Fibroblast of lung (primary cell): ENCODE data around the gene SNORC. TPM values are rescaled to one million over a fixed set of nuclear protein-coding genes. Genes with fewer than 3 reads are reported as not detected.

Experiments
- DNase-seq, 2 donors: peaks; one replicate each; pipeline versions ENCODE4 v3.0.0 to v3.0.0-alpha.2; 2010; ENCODE audit warnings: low read depth in 2 of 2
- H2AFZ ChIP-seq: 2 replicates; pipeline ENCODE4 v1.5.1; 2012; ENCODE audit warnings: low read length, control low read depth, inconsistent platforms
- H3K27ac ChIP-seq: 2 replicates; pipeline ENCODE4 v1.5.1; 2011; ENCODE audit warnings: low read length, control low read depth; ENCODE audit not compliant: insufficient read depth
- H3K27me3 ChIP-seq: 2 replicates; pipeline ENCODE4 v1.5.1; 2011; ENCODE audit warnings: mild to moderate bottlenecking, low read length; ENCODE audit not compliant: control insufficient read depth, insufficient read depth
- H3K36me3 ChIP-seq: 2 replicates; pipeline ENCODE4 v1.5.1; 2011; ENCODE audit warnings: low read length; ENCODE audit not compliant: control insufficient read depth, insufficient read depth
- H3K4me1 ChIP-seq: 2 replicates; pipeline ENCODE4 v1.5.1; 2011; ENCODE audit warnings: low read length; ENCODE audit not compliant: control insufficient read depth, insufficient read depth; ENCODE audit errors: extremely low read depth
- H3K4me2 ChIP-seq: 2 replicates; pipeline ENCODE4 v1.5.1; 2011; ENCODE audit warnings: low read length, control low read depth; ENCODE audit not compliant: insufficient read depth; ENCODE audit errors: extremely low read depth
- H3K4me3 ChIP-seq, 4 experiments: fragments of 200-600 bp in 1 of 4; sonication (generic) in 1 of 4; replicated peaks in 1 of 4; 2 replicates each; pipeline ENCODE4 v1.5.1; 2011 to 2016; ENCODE audit warnings: low read length in 4 of 4, low read depth in 3 of 4, mild to moderate bottlenecking in 3 of 4, control low read depth in 2 of 4, inconsistent platforms in 1 of 4, mixed read lengths in 1 of 4; ENCODE audit not compliant: insufficient read depth in 1 of 4; ENCODE audit errors: control extremely low read depth in 1 of 4
- H3K79me2 ChIP-seq: 2 replicates; pipeline ENCODE4 v1.5.1; 2012; ENCODE audit warnings: mild to moderate bottlenecking, low read length, inconsistent platforms; ENCODE audit not compliant: control insufficient read depth, insufficient read depth
- H3K9ac ChIP-seq: 2 replicates; pipeline ENCODE4 v1.5.1; 2011; ENCODE audit warnings: mild to moderate bottlenecking, low read length, control low read depth; ENCODE audit not compliant: insufficient read depth
- H3K9me3 ChIP-seq: 2 replicates; pipeline ENCODE4 v1.5.1; 2012; ENCODE audit warnings: low read depth, low read length; ENCODE audit not compliant: control insufficient read depth, insufficient read depth
- H4K20me1 ChIP-seq: 2 replicates; pipeline ENCODE4 v1.5.1; 2011; ENCODE audit warnings: low read length; ENCODE audit not compliant: control insufficient read depth, insufficient read depth; ENCODE audit errors: extremely low read depth
- EZH2 ChIP-seq: IDR thresholded peaks from 2 replicates; pipeline ENCODE4 v1.5.1; 2012; ENCODE audit warnings: low read length, control low read depth, mild to moderate bottlenecking; ENCODE audit errors: missing control alignments
- polyA plus RNA-seq, 2 donors: library from polyadenylated mRNA; depleted of rRNA in 1 of 2; stranded (reverse) in 1 of 2; unstranded in 1 of 2; fragments of >200 nt; gene quantifications; 2 replicates each; pipeline ENCODE4 v1.2.1, GENCODE V29; 2011 to 2012; ENCODE audit warnings: missing spikeins in 1 of 2
- total RNA-seq: library from RNA; depleted of rRNA; stranded (reverse); fragments of >200 nt; gene quantifications from 2 replicates; pipeline ENCODE4 v1.2.1, GENCODE V29; 2014
- TF ChIP-seq, protein P1 (sequence below), 2 donors: IDR thresholded peaks in 1 of 2; conservative IDR thresholded peaks in 1 of 2; 1 replicate in 1 of 2; 2 replicates in 1 of 2; pipeline ENCODE4 v1.5.1; 2011 to 2012; ENCODE audit warnings: low read length in 2 of 2, control low read depth in 1 of 2, inconsistent platforms in 1 of 2, low read depth in 1 of 2, mild to moderate bottlenecking in 1 of 2

Gene SNORC
- total and polyA plus RNA-seq, 2 donors (not counting 1 experiment from before 2014, with no cell fraction given): 0.14 to 0.83 TPM

- no peaks in the 10 kb centered on the region for H3K79me2 ChIP-seq
- no peaks in the 10 kb centered on the region for H3K9me3 ChIP-seq
- no peaks in the 10 kb centered on the region for H4K20me1 ChIP-seq
- no peak for DNase-seq
- H2AFZ ChIP-seq: no peak overlapping the region
- no peak overlapping the region for H3K27ac ChIP-seq
- no peaks in the 10 kb centered on the region for H3K4me1 ChIP-seq
- no peaks in the 10 kb centered on the region for H3K36me3 ChIP-seq
- no peaks in the 10 kb centered on the region for H3K27me3 ChIP-seq
- TF ChIP-seq, protein P1, sequence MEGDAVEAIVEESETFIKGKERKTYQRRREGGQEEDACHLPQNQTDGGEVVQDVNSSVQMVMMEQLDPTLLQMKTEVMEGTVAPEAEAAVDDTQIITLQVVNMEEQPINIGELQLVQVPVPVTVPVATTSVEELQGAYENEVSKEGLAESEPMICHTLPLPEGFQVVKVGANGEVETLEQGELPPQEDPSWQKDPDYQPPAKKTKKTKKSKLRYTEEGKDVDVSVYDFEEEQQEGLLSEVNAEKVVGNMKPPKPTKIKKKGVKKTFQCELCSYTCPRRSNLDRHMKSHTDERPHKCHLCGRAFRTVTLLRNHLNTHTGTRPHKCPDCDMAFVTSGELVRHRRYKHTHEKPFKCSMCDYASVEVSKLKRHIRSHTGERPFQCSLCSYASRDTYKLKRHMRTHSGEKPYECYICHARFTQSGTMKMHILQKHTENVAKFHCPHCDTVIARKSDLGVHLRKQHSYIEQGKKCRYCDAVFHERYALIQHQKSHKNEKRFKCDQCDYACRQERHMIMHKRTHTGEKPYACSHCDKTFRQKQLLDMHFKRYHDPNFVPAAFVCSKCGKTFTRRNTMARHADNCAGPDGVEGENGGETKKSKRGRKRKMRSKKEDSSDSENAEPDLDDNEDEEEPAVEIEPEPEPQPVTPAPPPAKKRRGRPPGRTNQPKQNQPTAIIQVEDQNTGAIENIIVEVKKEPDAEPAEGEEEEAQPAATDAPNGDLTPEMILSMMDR (conservative IDR thresholded peaks at IDR 0.05 in 1 of 2, IDR thresholded peaks at IDR 0.05 in 1 of 2; ENCODE audit: low read depth in 1 of 2, low read length in 2 of 2): no peak
- TF ChIP-seq EZH2: no peak
- no peak overlapping the region for H3K4me3 ChIP-seq
- no peak overlapping the region for H3K4me2 ChIP-seq
- no peak overlapping the region for H3K9ac ChIP-seq
Measured at GRCh38 chr2:232871835-232872736, 2.0 kb downstream of the SNORC start.

- Histone ChIP-seq H3K27ac (no peak overlapping the region), H3K9me3 (no peaks in the 10 kb centered on the region), H3K9ac (no peak overlapping the region), H3K27me3 (no peaks in the 10 kb centered on the region), H2AFZ (no peak overlapping the region), H3K36me3 (no peaks in the 10 kb centered on the region), H3K4me1 (no peaks in the 10 kb centered on the region), H3K4me2 (no peak overlapping the region), H4K20me1 (no peaks in the 10 kb centered on the region), H3K79me2 (no peaks in the 10 kb centered on the region), H3K4me3 (no peak overlapping the region)
- no peak for DNase-seq
- no peak for TF ChIP-seq EZH2
- TF ChIP-seq, protein P1 (conservative IDR thresholded peaks at IDR 0.05 in 1 of 2, IDR thresholded peaks at IDR 0.05 in 1 of 2; ENCODE audit: low read depth in 1 of 2, low read length in 2 of 2): no peak
Measured at GRCh38 chr2:232872826-232873225, 2.8 kb downstream of the SNORC start.

- no peak overlapping the region for H3K4me3 ChIP-seq
- H3K79me2 ChIP-seq: no peaks in the 10 kb centered on the region
- no peak overlapping the region for H3K9ac ChIP-seq
- no peak overlapping the region for H2AFZ ChIP-seq
- no peaks in the 10 kb centered on the region for H3K27me3 ChIP-seq
- H4K20me1 ChIP-seq: no peaks in the 10 kb centered on the region
- TF ChIP-seq, protein P1 (conservative IDR thresholded peaks at IDR 0.05 in 1 of 2, IDR thresholded peaks at IDR 0.05 in 1 of 2; ENCODE audit: low read depth in 1 of 2, low read length in 2 of 2): no peak
- no peak for TF ChIP-seq EZH2
- H3K36me3 ChIP-seq: no peaks in the 10 kb centered on the region
- H3K9me3 ChIP-seq: no peaks in the 10 kb centered on the region
- H3K4me1 ChIP-seq: no peaks in the 10 kb centered on the region
- no peak for DNase-seq
- H3K4me2 ChIP-seq: no peak overlapping the region
- H3K27ac ChIP-seq: no peak overlapping the region
Measured at GRCh38 chr2:232873292-232873908, 3.3 kb downstream of the SNORC start.
